Urinary bladder (tissue), 4 donors: ENCODE results near the gene C15orf40. TPM values are rescaled to one million over a fixed set of nuclear protein-coding genes. Genes with fewer than 3 reads are reported as not detected.
A peak's percentile ranks its signal among the peaks of the same experiment; 100 is the strongest.
"Not testable (repeated sequence)": the region's sequence is repeated elsewhere in the genome, so short reads cannot be mapped to it uniquely, and the experiment has no call there.

ENCODE experiments used
- DNase-seq: peaks from one replicate; pipeline ENCODE4 v3.0.0-alpha.2; 2015; ENCODE audit errors: extremely low spot score
- H3K27ac ChIP-seq: one replicate; pipeline ENCODE4 v1.5.1; 2013; ENCODE audit warnings: low read depth, mild to moderate bottlenecking, moderate library complexity
- H3K36me3 ChIP-seq: one replicate; pipeline ENCODE4 v1.6.1; 2013; ENCODE audit warnings: mild to moderate bottlenecking, moderate library complexity; ENCODE audit not compliant: insufficient read depth
- H3K4me1 ChIP-seq: one replicate; pipeline ENCODE4 v1.6.1; 2013; ENCODE audit warnings: mild to moderate bottlenecking, moderate library complexity; ENCODE audit not compliant: insufficient read depth
- H3K4me3 ChIP-seq: one replicate; pipeline ENCODE4 v1.5.1; 2013; ENCODE audit warnings: low read depth, low read length
- WGBS: extraction: QIAGEN DNeasy Blood & Tissue Kit; methylation state at CpG from one replicate; pipeline ENCODE4 v1.1.7; 2013; 5-methylcytosine and 5-hydroxymethylcytosine counted together
- polyA plus RNA-seq: library from polyadenylated mRNA; stranded (reverse); fragments of 200-250 nt; gene quantifications from one replicate; pipeline ENCODE4 v1.2.3, GENCODE V29; 2013
- total RNA-seq: library from RNA; depleted of rRNA; stranded (reverse); fragments of >200 nt; gene quantifications from one replicate; pipeline ENCODE4 v1.2.3, GENCODE V29; 2014
- donor health status: healthy with polysubstance abuse.
- donor health status: healthy.

Gene C15orf40
- total RNA-seq = 15.7 TPM
- 17.2 TPM for polyA plus RNA-seq

GRCh38 chr15:83011271-83012075 is at the start of gene C15orf40:
TSS of gene C15orf40 (minus strand) at chr15:83011639. CDS start at chr15:83011607, 32 bp downstream.
- 1% methylated on average over 64 of the region's 64 CpGs for WGBS
- DNase-seq = peak; percentile 75
- H3K36me3 ChIP-seq = peaks cover under 1% of the 10 kb centered on the region
- peak within 1 kb of the TSS; percentile 71 for H3K27ac ChIP-seq
- H3K4me3 ChIP-seq = peak within 1 kb of the TSS; percentile 80
- no peaks in the 10 kb centered on the region for H3K4me1 ChIP-seq

DNA sequence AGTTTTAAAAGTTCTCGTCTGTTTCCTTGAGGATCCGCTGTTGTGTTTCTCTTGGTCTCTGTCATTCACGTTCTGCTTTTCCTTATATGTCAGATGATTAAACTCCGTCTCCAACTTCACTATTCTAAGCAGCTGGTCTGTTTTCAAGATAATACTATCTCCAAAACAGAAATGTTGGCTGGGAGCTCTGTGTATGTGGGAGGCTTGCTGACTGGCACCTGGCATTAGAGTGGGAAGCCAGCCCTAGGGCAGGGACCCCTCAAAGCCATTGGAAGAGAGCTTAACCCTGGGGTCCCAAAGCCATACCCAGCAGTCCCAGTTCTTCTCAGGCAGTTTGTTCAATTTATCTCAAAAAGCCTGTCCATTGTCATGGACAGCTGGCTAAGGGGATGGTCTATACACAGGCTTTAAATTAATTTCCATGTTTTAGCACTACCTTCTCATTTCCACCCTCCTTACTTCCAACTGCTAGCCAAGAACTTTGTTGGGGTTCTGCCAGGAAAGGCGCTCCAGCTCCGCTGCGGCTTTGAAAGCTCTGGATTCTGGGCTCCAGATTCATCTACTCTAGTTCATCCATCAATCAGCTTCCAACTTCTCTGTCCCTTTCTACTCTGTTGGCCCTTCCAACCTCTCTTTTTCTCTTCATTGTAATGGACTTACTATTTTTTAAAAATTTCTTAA is 46.4 kb upstream of the C15orf40 start:
- WGBS = 25% methylated on average over 7 of the region's 7 CpGs
- no peak overlapping the region for H3K4me3 ChIP-seq
- DNase-seq = no peak
- H3K36me3 ChIP-seq = peaks cover 2% of the 10 kb centered on the region
- no peak overlapping the region for H3K27ac ChIP-seq
- no peaks in the 10 kb centered on the region for H3K4me1 ChIP-seq

- no peak for DNase-seq
- Histone ChIP-seq H3K4me3 (no peak overlapping the region), H3K36me3 (peaks cover 2% of the 10 kb centered on the region), H3K27ac (no peak overlapping the region), H3K4me1 (no peaks in the 10 kb centered on the region)
- WGBS = 74% methylated on average over 1 of the region's 1 CpG
Measured at GRCh38 chr15:83057002-83057401, 45.6 kb upstream of the C15orf40 start.

GRCh38 chr15:83053151-83053550 is 41.7 kb upstream of the C15orf40 start:
- Histone ChIP-seq H3K27ac (no peak overlapping the region), H3K4me1 (no peaks in the 10 kb centered on the region), H3K4me3 (no peak overlapping the region), H3K36me3 (peaks cover 6% of the 10 kb centered on the region)
- no peak for DNase-seq

DNA sequence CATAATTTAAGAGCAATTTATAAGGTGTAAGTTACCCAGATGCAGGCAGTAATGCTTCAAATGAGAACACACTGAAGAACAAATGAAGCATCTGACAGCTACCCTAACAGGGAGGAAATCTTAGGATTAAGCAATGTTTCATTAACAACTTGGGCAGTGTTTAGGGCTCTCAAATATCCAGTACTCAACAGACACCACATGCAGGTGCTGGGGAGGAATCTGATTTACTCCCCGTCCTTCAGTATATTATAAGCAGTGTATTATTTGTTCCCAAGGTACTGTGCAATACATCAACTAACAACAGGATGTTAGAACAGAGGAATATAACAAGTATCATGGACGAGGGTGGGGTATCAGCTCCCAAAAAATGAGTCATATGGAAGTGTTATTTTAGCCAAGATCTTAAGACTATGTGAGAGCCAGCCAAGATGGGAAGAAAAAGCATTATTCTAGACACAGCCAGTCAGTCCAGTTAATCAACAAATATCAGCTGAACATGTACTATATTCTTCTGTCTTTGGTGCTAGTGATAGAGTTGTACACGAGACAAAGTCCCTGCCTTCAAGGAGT is 35.2 kb upstream of the C15orf40 start:
- H3K27ac ChIP-seq = no peak overlapping the region

DNA sequence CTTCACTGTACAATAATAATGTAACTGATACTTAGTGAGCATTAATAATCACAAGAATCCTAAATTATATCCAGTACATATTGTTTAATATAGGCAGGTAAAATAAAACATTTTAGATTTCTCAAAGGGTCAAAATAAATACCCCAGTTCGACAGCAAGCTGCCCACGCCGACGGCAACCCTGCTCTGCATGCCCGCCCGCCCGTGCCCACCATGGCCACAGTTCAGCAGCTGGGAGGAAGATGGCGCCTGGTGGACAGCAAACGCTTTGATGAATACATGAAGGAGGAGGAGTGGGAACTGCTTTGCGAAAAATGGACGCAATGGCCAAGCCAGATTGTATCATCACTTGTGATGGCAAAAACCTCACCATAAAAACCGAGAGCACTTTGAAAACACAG is 32.7 kb upstream of the C15orf40 start:
- WGBS = 96% methylated on average over 12 of the region's 12 CpGs
- peaks cover 6% of the 10 kb centered on the region for H3K36me3 ChIP-seq

More for the DNA sequence above, 35.2 kb upstream of the C15orf40 start:
- DNase-seq = no peak
- WGBS = 45% methylated on average over 3 of the region's 3 CpGs
- Histone ChIP-seq H3K4me1 (no peaks in the 10 kb centered on the region), H3K4me3 (no peak overlapping the region), H3K36me3 (peaks cover 3% of the 10 kb centered on the region)

DNA sequence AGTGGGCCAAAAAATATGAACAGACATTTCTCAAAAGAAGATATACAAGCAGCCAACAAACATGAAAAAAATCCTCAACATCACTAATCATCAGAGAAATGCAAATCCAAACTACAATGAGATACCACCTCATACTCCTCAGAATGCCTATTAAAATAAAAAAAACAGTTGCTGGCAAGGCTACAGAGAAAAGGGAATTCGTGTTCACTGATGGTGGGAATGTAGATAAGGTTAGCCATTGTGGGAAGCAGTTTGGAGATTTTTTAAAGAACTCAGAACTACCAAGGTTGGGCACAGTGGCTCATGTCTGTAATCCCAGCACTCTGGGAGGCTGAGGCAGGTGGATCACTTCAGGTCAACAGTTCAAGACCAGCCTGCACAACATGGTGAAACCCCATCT is 27.8 kb upstream of the C15orf40 start:
- Histone ChIP-seq H3K27ac (no peak overlapping the region), H3K4me3 (no peak overlapping the region), H3K4me1 (no peaks in the 10 kb centered on the region), H3K36me3 (peaks cover 4% of the 10 kb centered on the region)
- no peak for DNase-seq
- WGBS = 26% methylated on average over 1 of the region's 1 CpG

More for the DNA sequence above, 32.7 kb upstream of the C15orf40 start:
- H3K27ac ChIP-seq = no peak overlapping the region
- no peak for DNase-seq
- H3K4me3 ChIP-seq = no peak overlapping the region
- H3K4me1 ChIP-seq = no peaks in the 10 kb centered on the region

GRCh38 chr15:83036253-83036652 is 24.8 kb upstream of the C15orf40 start:
- Histone ChIP-seq H3K27ac (no peak overlapping the region), H3K4me1 (no peaks in the 10 kb centered on the region), H3K36me3 (peaks cover 4% of the 10 kb centered on the region), H3K4me3 (no peak overlapping the region)
- WGBS = 94% methylated on average over 6 of the region's 6 CpGs
- no peak for DNase-seq

- H3K36me3 ChIP-seq = not testable (repeated sequence)
- 97% methylated on average over 6 of the region's 6 CpGs for WGBS
Measured at GRCh38 chr15:83031234-83031633, 19.8 kb upstream of the C15orf40 start.

GRCh38 chr15:83030021-83030420 is 18.6 kb upstream of the C15orf40 start:
- Histone ChIP-seq H3K4me3 (no peak overlapping the region), H3K4me1 (no peaks in the 10 kb centered on the region), H3K36me3 (no peaks in the 10 kb centered on the region), H3K27ac (no peak overlapping the region)
- DNase-seq = no peak
- WGBS = 93% methylated on average over 8 of the region's 8 CpGs

More at GRCh38 chr15:83031234-83031633, 19.8 kb upstream of the C15orf40 start:
- H3K4me3 ChIP-seq, H3K27ac ChIP-seq, DNase-seq, H3K4me1 ChIP-seq: not testable (repeated sequence)

DNA sequence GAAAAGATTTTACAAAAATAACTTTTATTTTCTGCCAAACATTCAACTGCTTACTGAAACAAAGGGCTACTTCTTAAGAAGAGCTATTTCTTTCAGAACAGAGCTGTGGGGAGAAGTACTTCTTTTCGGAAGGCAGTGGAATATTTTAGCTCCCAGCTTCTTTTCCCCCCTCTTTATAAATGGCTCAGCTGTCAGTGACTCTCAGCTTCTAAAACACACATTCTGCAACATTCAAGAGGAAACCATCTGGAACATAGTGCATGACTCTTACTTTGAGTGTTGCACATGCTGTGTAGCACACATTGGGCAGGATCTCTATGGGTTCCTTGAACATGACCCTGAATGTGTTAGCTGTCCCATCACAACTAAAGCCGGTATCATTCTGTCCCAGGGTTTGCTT is 7.0 kb upstream of the C15orf40 start:
- no peak overlapping the region for H3K4me3 ChIP-seq
- DNase-seq = no peak
- H3K36me3 ChIP-seq = peaks cover 3% of the 10 kb centered on the region
- WGBS = 92% methylated on average over 2 of the region's 2 CpGs
- no peak overlapping the region for H3K27ac ChIP-seq
- no peaks in the 10 kb centered on the region for H3K4me1 ChIP-seq

DNA sequence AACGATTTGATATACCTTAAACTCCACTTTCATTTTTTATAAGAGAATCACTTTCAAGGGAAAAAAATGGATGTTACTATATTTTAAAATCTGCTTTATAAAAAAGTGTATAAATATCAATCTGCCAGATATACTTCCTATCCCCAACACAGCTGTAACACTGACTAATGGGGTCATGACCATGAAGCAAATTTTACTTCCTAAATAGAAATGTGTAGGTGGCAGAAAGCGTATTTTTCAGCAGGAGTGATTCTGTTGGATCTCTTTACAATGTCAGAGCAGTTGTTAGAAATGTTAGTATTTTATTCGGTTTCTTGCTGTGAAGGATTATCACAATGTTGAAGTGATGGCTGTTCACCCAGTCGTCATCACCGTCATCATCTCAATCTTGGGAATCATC is 5.5 kb upstream of the C15orf40 start:
- Histone ChIP-seq H3K4me3 (no peak overlapping the region), H3K27ac (no peak overlapping the region), H3K36me3 (peaks cover 3% of the 10 kb centered on the region), H3K4me1 (no peaks in the 10 kb centered on the region)
- 88% methylated on average over 5 of the region's 5 CpGs for WGBS
- DNase-seq = no peak

- H3K36me3 ChIP-seq = peaks cover 1% of the 10 kb centered on the region
- no peak overlapping the region for H3K4me3 ChIP-seq
- no peaks in the 10 kb centered on the region for H3K4me1 ChIP-seq
- no peak for DNase-seq
- no peak overlapping the region for H3K27ac ChIP-seq
- 85% methylated on average over 4 of the region's 4 CpGs for WGBS
Measured at GRCh38 chr15:83015361-83015760, 3.9 kb upstream of the C15orf40 start.

DNA sequence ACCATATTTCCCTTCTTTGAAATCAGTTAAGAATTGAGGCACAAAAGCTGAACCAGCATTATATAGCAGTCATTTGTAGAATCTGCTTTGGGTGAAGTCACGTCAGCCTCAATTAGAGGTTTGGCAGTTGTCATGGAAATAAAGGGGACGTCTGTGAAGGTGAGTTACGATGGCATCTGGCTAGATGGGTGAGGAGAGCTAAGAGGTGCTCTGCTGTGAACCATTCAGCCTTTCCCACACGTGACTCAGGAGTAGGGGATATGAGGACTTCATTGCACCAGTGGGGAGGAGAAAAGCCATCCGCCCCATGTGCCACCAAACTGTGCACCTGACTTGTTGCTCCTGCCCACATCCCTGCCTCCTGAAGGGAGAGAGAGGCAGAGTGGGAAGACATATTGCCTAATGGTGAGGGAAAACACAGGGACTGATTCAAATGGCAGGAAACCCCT is 2.8 kb upstream of the C15orf40 start:
- WGBS = 64% methylated on average over 5 of the region's 5 CpGs
- Histone ChIP-seq H3K36me3 (peaks cover 1% of the 10 kb centered on the region), H3K4me3 (no peak overlapping the region), H3K4me1 (no peaks in the 10 kb centered on the region), H3K27ac (no peak overlapping the region)
- DNase-seq = no peak
